GM18870 (cell line): ENCODE measurements around the gene MICAL2.

Experiments
- ATAC-seq: cut with Tn5 transposase; IDR thresholded peaks from one replicate; pipeline ENCODE4 v1.9.1; 2021; ENCODE audit warnings: moderate library complexity; ENCODE audit not compliant: unreplicated experiment

MICAL2 gene

DNA sequence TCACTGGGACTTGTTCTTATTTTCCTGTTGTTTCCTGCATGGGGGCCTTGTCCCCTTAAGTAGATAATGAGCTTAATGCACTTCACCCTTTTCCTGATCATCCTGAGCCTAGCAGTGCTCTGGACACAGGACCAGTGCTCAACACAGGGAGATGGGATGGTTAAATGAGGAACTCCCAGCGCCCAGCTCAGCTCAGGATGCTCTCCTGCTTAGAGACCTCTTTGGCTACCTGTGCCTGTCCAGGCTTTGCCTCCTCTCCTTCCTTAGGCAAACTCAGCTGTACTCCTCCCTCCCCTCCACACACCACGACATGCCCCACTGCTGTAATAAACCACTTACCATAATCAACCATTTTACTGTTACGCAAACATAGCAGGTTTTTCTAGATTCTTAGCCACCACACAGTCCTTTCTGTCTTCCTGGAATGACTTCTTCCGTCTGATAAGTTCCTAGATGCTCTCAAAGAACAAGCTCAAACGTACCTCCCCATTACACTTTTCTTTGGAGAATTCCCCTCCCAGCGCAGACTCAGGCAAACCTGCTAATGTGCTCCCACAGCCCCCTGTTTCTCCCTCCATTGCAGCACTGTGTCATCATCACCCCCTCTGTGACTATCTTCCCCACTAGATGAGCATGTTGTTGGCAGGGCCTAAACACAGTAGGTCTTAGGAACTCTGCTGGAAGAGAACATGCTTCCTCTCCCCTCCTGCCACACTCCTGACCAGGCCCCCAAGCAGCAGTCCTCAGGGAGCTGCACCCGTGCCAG is 113.6 kb downstream of the MICAL2 start:
- peak; percentile 18 for ATAC-seq

- ATAC-seq, result peak; percentile 94
These were observed 114.1 kb downstream of the MICAL2 start for GRCh38 chr11:12224537-12224893.

GRCh38 chr11:12225046-12225739 is 114.8 kb downstream of the MICAL2 start:
- no peak for ATAC-seq

DNA sequence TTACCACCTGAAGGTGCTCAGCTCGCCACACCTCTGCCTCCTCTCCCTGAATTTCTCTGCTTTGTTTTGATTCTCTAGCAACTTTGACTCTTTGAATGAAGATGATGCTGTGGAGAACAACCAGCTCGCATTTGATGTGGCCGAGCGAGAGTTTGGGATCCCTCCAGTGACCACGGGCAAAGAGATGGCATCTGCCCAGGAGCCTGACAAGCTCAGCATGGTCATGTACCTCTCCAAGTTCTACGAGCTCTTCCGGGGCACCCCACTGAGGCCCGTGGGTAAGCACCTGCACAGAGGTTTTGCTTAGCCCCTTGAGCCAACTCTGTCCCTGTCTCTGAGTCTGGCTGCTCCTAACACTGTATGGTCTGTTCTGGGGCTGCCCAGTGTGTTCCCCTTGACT is 115.7 kb downstream of the MICAL2 start:
- no peak for ATAC-seq

- ATAC-seq, result no peak
These were observed 119.2 kb downstream of the MICAL2 start for GRCh38 chr11:12229450-12230229.

DNA sequence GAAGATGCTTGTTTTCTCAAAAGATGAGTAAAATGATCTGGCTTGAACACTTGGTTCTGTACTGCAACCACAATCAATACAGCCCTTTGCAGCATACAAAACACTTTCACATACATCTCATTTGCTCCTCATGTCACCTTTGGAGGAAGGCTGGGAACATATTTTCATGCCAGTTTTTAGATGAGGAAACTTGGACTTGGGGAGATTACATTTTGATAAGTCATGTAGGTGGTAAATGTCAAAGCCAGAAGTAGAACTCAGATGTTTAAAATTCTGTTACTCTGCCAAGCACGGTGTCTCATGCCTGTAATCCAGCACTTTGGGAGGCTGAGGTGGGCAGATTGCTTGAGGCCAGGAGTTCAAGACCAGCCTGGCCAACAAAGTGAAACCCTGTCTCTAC is 121.8 kb downstream of the MICAL2 start:
- no peak for ATAC-seq

GRCh38 chr11:12232817-12233601 is 122.6 kb downstream of the MICAL2 start:
- no peak for ATAC-seq

GRCh38 chr11:12233602-12233925 is 123.2 kb downstream of the MICAL2 start:
- ATAC-seq, result no peak

DNA sequence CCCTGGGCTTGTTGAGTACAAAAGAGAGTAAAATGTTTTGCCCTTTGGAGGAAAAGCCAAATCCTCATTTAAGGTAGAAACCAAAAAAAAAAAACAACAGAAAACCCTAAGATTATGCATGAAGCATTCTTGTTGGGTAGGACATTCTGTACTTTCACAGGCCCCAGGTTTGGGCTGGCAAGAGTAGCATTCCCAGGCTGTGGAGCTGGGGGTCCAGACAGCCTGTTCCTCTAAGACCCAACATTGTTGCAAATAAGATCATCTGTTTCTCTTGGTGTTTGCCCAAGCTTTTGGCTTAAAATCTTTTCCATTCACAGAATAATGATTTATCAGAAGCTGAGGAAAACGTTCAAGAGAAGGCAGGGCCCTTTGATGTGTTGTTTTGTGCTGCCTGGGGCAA is 123.8 kb downstream of the MICAL2 start:
- no peak for ATAC-seq

- no peak for ATAC-seq
These were observed 124.7 kb downstream of the MICAL2 start for GRCh38 chr11:12235080-12235479.

GRCh38 chr11:12235553-12235946 is 125.2 kb downstream of the MICAL2 start:
- ATAC-seq, result peak; percentile 5

- peak; percentile 45 for ATAC-seq
These were observed 125.8 kb downstream of the MICAL2 start for GRCh38 chr11:12235947-12236743.

GRCh38 chr11:12236744-12237101 is 126.3 kb downstream of the MICAL2 start:
- ATAC-seq, result no peak

- no peak for ATAC-seq
These were observed 127.0 kb downstream of the MICAL2 start for GRCh38 chr11:12237381-12237784.

GRCh38 chr11:12238420-12238819 is 128.0 kb downstream of the MICAL2 start:
- no peak for ATAC-seq

DNA sequence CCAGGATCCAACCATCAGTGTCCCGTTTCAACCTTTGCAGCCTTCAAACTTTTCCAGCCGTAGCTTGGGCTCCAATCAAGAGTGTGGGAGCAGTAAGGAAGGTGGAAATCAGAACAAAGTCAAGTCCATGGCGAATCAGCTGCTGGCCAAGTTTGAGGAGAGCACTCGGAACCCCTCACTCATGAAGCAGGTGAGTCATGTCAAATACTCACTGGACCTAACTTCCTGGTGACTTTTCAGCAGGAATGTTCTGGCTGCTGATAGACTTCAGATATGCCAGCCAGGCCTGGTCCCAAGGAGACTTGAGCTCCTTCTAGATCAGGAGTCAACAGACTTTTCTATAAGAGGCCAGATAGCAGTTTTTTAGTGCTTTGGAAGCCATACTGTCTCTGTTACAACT is 129.0 kb downstream of the MICAL2 start:
- no peak for ATAC-seq

GRCh38 chr11:12239804-12240371 is 129.5 kb downstream of the MICAL2 start:
- no peak for ATAC-seq

DNA sequence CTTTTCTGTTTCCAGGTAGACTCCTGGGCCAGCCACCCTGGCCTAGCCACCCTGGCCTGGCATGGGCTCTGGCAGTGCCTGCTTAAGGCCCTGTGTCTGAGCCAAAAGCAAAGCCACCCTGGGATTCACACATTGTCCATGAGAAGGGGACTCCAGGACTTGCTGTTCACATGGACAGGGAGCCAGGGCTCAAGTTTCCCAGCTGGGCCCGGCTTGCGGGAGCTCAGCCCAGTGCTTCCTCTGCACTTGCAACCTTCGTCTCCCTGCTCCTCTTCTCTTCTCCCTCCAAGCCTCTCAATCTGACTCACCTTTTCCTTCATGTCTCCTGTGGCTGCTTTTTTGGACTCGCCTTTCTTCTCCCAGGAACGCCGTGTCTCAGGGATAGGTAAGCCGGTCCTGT is 130.3 kb downstream of the MICAL2 start:
- ATAC-seq, result no peak

GRCh38 chr11:12241401-12241800 is 131.0 kb downstream of the MICAL2 start:
- ATAC-seq, result no peak
